CMK (cell line): Measurements from ENCODE around the gene YDJC.
"Not testable (repeated sequence)": the region's sequence is repeated elsewhere in the genome, so short reads cannot be mapped to it uniquely, and the experiment has no call there.

ENCODE experiments used
- DNase-seq: peaks from one replicate; pipeline ENCODE4 v3.0.0-alpha.2; 2010; ENCODE audit warnings: low read depth

YDJC gene, protein sequence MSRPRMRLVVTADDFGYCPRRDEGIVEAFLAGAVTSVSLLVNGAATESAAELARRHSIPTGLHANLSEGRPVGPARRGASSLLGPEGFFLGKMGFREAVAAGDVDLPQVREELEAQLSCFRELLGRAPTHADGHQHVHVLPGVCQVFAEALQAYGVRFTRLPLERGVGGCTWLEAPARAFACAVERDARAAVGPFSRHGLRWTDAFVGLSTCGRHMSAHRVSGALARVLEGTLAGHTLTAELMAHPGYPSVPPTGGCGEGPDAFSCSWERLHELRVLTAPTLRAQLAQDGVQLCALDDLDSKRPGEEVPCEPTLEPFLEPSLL

DNA sequence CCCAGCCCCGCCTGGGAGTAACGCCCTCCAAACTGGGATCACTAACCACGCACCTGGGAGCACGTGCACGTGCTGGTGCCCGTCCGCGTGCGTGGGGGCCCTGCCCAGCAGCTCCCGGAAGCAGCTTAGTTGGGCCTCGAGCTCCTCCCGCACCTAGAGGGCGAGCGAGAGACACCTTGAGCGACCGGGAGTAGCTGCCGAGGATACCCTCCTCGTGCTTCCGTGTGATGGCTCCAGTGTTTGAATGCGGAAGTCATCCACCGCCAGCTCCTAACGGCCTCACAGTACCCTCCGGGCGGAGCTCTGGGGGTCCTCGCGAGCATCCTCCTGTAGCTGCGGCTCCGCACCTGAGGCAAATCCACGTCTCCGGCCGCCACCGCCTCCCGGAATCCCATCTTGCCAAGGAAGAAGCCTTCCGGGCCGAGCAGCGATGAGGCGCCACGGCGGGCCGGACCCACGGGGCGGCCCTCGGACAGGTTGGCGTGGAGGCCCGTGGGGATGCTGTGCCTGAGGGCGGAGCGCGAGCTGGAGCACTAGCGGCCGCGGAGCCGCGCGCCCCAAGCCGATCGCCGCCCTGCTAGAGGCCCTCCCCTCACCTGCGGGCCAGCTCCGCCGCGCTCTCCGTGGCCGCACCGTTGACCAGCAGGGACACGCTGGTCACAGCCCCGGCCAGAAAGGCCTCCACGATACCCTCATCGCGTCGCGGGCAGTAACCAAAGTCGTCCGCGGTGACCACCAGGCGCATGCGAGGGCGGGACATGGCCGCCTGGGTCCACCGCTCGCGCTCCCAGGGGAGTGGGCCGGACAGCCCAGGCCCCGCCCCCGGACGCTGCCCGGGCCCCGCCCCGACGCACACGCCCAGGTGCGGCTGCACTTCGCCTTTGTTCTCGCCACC is at the start of gene YDJC:
TSS of gene YDJC (minus strand) at position 768 of the 895 bp plus-strand sequence. CDS start at position 760, 8 bp downstream.
- peak; percentile 87 for DNase-seq

DNA sequence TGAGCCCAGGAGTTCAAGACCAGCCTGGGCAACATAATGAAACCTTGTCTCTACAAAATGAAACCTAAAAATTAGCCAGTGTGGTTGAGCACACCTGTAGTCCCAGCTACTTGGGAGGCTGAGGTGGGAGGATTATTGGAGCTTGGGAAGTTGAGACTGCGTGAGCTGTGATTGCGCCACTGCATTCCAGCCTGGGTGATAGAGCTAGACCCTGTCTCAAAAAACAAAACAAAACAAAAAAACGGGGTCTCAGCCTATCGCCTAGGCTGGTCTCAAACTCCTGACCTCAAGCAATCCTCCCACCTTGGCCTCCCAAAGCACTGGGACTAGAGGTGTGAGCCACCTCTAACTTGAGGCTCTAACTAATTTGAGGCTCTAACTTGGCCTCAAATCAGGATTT is 49.6 kb upstream of the YDJC start:
- DNase-seq = no peak

DNA sequence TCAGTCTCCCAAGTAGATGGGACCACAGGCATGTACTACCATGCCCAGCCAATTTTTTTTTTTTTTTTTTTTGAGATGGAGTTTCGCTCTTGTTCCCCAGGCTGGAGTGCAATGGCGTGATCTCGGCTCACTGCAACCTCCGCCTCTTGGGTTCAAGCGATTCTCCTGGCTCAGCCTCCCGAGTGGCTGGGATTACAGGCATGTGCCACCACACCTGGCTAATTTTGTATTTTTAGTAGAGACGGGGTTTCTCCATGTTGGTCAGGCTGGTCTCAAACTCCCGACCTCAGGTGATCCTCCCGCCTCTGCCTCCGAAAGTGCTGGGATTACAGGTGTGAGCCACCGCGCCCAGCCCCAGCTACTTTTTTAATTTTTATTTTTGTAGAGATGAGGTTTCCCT is 49.0 kb upstream of the YDJC start:
- DNase-seq = not testable (repeated sequence)

DNA sequence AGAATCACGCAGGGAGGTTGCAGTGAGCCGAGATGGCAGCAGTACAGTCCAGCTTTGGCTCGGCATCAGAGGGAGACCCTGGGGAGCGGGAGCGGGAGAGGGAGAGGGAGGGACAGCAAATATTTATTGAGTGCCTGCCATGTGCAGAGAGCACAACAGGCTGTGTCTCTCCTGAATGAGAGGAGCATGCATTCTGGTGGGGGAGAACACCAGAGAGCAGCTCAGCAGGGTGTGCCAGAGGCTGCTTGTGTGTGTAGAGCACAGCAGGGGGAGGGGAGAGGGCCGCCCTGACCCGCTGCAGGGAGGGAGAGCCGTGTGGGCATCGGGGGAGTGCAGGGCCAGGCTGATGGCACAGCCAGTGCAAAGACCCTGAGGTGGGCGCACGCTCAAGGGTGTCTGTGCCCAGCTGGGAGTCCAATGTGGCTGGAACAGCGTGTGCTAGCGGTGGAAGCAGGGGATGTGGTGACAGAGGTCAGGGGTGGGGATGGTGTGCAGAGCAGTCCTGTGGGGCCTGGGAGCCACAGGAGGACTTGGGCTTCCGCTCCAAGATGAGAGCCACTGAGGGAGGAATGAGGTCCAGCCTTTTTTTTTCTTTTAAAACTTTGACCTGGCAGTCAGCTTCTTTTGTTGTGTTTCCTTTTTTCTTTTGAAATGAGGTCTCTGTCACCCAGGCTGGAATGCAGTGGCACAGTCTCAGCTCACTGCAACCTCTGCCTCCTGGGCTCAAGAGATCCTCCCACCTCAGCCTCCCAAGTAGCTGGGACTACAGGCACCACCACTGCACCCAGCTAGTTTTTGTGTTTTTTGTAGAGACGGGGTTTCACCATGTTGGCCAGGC is 48.0 kb upstream of the YDJC start:
- no peak for DNase-seq

DNA sequence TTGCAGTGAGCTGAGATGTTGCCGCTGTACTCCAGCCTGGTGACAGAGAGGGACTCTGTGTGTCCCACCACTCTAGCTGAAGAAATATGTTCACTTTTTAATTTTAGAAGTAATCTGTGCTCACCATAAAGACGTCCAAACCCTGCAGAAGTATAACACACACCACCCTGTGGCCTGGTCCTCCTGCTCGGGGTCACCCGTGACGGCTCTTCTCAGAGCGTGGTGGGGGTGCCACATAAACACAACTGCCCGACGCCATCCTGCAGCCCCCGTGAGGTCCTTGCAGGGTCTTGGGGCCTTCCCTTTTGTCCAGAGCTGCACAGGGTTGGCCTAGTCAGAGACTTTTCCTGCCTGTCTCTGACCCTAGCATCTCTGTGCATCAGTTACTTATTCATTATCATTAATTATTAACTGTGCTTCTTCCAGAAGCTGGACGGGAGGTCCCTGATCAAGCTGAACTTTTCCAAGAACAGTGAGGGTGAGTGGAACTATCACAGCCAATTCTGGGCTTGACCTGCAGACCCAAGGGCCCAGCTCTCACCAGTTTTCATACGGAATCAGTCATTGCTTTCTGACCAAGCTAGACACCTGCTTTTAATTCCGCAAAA is 44.9 kb upstream of the YDJC start:
- no peak for DNase-seq

DNA sequence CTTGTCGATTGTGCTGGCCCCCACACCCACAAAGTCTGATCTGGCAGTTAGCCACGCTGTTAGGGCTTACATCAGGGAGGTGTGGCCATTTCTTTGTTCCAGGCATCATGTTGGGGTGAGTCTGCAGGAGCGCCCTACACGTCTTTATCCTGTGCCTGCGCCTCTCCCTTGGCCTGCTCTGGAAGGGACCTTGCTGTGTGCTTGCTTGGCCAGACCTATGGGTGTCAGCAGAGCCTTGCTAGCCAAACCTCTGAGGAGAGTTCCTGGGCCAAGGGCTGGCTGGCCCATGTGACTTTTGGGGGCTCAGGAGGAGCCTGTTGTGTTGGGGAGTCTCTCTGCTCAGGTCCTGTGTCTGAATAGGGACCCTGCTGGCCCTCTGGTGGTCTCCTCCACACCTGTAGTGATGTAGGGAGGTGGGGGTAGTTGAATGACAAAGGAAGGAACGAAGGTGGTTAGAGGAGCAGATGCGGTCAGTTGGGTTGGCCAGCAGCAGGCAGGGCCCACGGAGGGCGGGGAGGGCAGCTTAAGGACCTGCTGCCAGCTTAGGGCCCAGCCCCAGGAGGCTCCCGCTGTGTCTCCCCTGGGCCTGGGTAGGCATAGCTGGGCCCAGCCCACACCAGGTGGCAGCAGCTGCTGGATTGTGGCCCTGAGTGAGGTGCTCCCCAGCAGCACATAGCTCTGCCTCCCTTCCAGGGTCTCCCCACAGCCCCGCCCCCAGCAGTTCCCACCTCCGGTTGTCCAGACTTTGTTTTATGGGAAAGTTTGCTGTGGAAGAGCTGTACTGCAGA is 43.9 kb upstream of the YDJC start:
- DNase-seq = no peak

DNA sequence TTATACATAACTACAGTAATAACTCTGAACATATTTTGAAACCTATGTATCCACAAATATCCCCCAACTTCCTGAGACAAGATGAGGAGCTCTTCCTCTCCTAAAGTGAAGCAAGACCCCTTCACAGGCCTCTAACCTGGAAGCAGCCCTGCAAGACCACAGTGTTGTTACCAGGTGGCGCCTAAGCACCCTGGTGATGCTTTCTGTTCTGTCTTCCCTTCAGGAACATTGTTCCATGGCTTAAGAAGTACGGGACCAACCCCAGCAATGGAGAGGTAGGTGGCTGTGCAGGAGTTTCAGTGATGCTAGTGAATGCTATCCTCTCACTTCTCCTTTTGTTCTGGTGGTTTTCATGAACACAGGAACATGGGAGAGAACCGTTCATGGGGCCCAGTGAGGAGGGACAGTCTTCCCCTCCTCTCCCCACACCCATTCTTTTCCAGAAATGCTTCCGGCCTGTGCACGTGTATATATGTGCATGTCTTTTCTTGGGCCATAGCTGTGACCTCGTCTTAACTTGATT is 42.3 kb upstream of the YDJC start:
- DNase-seq = no peak

DNA sequence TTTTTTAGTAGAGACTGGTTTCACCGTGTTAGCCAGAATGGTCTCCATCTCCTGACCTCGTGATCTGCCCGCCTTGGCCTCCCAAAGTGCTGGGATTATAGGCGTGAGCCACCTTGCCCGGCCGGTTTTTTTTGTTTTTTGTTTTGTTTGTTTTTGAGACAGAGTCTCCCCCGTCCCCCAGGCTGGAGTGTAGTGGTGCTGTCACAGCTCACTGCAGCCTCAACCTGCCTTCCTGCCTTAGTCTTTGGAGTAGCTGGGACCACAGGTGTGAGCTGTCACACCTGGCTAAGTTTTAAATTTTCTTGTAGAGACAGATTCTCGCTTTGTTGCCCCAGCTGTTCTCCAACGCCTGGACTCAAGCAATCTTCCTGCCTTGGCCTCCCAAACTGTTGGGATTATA is 39.2 kb upstream of the YDJC start:
- DNase-seq = no peak

DNA sequence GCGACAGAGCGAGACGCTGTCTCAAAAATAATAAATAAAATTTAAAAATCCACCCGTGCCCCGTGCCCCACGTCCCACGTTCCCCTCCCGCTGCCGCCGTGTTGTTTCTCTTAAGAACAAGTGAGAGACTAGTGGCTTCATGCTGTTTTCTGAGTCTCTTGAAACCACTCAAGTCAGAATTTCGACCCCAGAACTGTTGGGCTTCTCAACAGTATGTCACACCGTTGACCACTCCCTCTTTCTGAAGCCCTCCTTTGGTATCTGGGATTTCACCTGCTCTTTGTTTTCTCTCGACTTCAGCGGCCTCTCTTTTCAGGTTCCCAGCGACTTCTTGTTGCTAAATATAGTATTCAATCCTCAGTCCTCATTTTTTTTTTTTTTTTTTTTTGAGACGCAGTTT is 37.0 kb upstream of the YDJC start:
- DNase-seq = no peak

DNA sequence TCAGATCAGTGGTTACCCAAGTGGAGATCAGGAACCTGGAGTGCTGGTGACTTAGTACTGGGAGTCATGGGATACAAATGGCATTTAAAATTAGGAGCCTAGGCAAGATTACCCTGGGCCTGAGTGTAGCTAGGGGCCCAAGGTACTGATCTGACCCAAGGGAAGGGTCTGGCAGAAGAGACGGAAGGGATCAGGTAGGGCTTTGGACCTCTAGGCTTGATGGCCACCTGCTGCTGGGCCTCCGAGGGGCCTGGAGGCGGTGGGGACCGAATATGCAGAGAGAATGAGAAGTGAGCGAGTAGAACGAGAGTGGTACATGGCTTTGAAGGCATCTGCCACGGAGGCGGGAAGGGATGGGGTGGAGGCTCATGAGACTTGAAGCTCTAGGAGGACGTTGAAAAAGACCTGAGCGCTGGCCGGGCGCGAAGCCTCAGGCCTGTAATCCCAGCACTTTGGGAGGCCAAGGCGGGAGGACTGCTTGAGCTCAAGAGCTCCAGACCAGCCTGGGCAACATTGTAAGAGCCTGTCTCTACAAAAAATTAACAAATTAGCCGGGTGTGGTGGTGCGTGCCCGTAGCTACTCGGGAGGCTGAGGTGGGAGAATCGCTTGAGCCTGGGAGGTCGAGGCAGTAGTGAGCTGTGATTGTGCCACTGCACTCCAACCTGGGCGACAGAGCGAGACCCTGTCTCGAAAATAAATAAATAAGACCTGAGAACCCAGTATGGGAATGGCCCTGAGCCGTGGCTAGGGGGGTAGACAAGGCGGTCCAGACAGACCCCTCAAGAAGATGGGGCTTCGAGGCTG is 35.4 kb upstream of the YDJC start:
- no peak for DNase-seq

DNA sequence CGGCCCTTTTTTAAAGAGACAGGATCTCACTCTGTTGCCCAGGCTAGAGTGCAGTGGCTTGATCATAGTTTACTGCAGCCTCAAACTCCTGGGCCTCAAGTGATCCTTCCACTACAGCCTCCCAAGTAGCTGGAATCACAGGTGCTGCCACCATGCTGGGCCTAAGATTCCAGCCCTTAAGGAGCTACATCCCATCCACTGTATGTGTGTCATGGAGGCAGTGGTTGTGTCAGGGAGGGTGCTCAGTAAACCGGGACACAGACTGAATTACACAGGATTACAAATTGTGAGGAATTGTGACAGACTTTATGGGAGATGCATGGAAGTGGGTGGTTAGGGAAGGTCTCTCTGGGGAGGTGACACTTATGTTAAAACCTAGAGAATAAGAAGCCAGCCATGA is 33.9 kb upstream of the YDJC start:
- DNase-seq = no peak

DNA sequence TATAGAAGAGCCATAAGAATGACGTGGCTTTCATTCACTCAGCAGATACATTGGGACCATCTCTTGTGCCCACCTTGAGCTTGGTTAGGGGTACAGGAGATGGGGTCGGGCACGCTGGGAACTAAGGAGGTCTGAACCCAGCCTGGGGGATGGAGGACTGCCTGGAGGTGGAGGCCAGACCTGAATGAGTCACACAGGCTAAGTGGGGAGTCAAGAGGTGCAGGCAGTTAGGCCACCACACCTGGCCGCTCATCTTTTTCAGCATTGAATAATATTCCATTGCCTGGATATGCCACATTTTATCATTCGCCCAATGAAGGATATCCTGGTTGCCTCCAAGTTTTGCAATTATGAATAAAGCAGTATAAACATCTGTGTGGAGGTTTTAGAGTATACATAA is 32.2 kb upstream of the YDJC start:
- DNase-seq = no peak

DNA sequence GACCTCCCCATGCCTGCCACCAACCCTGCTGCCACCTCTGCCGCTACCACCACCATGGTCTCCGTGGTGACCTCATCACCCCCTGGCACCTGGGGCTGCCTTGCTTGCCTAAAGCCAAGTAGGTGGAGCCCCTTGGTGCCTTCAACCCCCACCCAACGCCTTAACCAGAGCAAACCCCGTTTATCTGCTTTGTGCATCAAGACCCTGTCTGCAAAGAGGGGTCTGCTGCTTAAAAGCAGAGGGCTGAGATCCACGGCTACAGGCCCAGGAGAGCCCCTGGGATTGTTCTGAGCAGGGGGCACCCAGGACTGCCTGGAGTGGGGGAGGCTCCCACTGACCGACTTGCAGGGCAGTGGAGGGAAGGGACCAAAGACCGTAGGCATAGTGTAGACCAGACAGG is 31.1 kb upstream of the YDJC start:
- DNase-seq = no peak

DNA sequence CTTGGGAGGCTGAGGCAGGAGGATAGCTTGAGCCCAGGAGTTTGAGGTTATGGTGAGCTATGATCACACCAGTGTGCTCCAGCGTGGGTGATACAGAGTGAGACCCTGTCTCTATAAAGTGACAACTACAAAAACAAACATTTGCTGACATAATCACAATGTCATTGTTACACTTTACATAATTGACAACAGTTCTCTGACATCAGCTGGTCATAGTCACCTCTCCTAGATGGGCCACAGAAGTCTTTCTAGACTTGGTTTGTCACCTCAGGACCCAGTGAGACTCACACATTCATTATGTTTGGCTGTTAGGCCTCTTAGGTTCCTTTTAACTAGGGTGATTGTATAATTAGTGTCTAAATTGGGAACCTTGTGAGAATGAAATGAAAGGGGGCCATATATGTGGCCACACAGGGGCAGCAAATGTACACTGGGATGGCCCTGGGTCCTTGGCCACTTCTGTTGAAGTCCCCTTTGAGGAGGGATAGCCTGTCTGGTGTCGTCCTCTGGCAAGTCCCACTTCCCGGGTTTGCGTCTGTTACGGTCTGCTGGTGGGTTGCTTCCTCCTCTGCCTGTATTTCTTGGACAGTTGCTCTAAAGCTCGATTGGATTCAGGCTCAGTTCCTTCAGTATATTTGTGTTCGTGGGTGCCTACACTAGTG is 30.2 kb upstream of the YDJC start:
- no peak for DNase-seq

DNA sequence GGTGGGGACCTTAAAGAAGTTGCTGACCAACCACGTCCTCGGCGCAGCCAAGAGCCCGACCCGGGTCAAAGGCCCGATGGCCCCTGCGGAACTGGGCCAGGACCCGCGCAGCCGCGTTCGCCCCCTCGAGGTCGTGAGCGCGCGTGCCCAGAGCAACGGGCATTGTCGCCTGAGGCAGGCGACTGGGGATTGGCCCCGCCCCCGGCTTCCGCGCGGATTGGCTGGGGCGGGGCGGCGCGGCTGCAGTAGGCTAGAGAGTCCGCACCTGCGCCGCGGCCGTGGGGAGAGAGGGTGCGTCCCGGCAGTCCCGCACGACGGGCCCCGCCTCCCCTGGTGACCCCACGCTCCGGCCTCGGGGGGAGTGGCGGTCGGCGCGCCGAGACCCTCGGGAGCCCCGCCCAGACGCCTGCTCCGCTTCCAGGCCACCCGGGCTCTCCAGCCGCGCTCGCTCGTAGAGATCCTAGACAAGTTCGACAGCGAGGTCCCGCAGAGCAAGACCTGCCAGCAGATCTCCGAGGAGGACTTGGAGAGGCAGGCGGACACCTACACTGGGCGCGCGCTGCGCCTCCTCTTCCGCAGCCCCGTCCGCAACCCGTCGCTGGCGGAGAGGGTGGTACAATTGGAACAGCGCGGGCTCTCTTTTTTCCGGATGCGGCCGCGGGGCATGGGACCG is 27.7 kb upstream of the YDJC start:
- peak; percentile 82 for DNase-seq

DNA sequence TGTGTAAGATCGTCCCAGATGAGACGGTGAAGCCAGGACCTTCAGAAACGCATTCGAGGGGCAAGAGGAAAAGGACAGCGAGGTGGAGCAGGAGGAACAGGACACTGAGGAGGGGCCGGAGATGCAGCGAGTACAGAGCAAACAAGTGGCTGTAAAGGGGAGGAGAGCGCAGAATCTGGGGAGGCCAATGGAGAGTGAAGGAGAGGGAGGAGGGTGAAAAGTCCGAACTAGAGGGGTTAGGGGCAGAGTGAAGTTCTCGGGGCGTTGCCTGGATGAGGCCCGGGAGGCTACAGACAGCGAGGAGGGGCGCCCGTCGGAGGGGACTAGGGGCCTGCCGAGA is 27.2 kb upstream of the YDJC start:
- no peak for DNase-seq

DNA sequence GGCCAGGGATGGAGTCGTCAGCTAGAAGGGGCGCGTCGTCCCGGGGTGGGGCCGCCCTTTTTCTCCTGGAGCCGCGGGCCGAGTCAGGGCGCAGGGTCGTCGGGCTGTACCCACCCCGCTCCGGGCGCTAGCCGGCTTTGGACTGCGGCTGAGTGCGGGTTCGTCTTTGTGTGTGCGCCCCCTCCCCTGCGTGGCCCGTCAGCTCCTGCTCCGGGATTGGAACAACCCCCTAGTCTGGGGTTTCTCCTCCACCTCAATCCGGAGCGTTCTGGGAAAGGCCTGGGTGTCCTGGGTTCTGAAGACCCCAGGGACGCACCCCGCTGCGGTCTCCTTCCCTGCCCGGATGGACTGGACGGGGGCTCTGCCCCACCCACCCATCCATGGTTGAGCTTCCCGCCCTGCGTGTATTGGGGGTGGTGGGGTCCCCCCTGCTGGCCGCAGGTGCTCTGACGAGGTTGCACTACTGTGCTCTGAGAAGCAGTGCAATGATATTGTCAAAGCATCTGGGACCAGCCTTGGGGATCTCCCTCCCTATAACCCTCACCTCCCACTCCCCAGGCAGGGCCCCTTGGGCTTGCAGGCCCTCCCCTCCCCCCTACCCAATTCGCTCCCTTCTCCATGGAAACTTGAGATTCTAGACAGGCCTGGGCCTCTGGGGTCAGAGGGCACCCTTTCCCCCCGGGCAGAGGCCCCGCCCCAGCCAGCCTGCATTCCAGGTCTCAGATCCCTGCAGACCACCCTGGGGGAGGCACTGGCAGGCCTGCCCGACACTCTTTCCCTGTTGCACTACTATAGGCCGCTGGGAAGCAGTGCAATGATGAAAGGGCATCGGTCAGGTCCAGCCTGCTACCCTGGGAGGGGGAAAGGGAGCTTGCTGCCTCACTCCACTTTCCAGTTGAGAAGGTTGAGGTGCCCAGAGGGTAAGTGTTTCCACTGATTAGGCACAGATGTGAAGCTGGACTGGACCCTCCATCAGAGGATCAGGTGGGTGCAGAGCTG is 23.0 kb upstream of the YDJC start:
- no peak for DNase-seq

DNA sequence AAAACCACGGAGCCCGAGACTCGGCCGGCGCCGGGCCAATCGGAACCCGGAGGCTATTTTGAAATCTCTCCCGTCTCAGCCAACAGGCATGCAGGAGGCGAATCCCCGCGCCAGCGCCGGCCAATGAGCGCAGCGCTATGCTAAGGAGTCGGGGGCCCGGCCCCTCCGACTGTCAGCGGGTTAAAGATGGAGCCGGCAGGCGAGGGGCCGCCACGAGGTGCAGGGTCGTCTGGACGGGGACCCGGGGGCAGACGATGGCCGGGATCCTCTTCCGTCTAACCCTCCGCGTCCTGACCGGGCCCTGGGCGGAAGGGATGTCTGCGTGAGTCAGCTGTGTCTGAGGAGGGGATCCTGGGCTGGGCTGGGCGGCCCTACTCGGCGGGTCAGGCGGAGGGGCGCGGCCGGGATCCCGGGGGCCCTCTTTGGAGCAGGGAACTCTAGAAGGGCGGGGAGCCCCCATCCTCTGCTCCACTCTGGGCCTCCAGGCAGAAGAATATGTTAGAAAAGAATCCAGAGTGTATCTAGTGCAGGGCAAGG is 22.3 kb upstream of the YDJC start:
- DNase-seq = peak; percentile 62
